Activated B cell treated with CpG ODN at 0.5 μM for 24 hours (primary cell): Measurements from ENCODE around the gene L3MBTL4. TPM values are rescaled to one million over a fixed set of nuclear protein-coding genes. Genes with fewer than 3 reads are reported as not detected.

ENCODE experiments used
- ATAC-seq: fragments of 200-7000 bp; cut with Tn5 transposase; one replicate; pipeline ENCODE4 v1.10.0; 2021; ENCODE audit warnings: low read depth, mild to moderate bottlenecking, moderate library complexity
- CTCF ChIA-PET: fragments of 350-600 bp; sonication (Branson Sonifier 250); formaldehyde crosslinking; loops from one replicate; lab custom pipeline; 2021; ENCODE audit warnings: antibody characterized with exemption; lab: Charles Lee
- POLR2A ChIA-PET: fragments of 350-600 bp; sonication (Branson Sonifier 250); formaldehyde crosslinking; loops from one replicate; lab custom pipeline; 2021; ENCODE audit warnings: antibody characterized with exemption; lab: Charles Lee
- DNase-seq: peaks from one replicate; pipeline ENCODE4 v3.0.0; 2022
- H3K27ac Mint-ChIP-seq: one replicate; pipeline ENCODE4 v1.8.0; 2020; ENCODE audit warnings: mixed read lengths
- H3K27me3 Mint-ChIP-seq: one replicate; pipeline ENCODE4 v1.8.0; 2021; ENCODE audit warnings: mixed read lengths
- H3K36me3 Mint-ChIP-seq: one replicate; pipeline ENCODE4 v1.8.0; 2021; ENCODE audit warnings: low read depth, mixed read lengths
- H3K4me1 Mint-ChIP-seq: one replicate; pipeline ENCODE4 v1.8.0; 2021; ENCODE audit warnings: mixed read lengths
- H3K4me3 Mint-ChIP-seq: one replicate; pipeline ENCODE4 v1.8.0; 2020; ENCODE audit warnings: mild to moderate bottlenecking, mixed read lengths
- H3K9me3 Mint-ChIP-seq: one replicate; pipeline ENCODE4 v1.8.0; 2020; ENCODE audit warnings: mixed read lengths
- intact Hi-C: fragments of 100-400 bp; cut with micrococcal nuclease; formaldehyde crosslinking; loops from one replicate; pipeline ENCODE4 v1.15.1; 2024
- total RNA-seq: library from RNA; stranded (reverse); gene quantifications from 2 replicates; pipeline ENCODE4 v1.2.3, GENCODE V29; 2022
- TF ChIP-seq, protein P1 (sequence below): fragments of 200-600 bp; IDR thresholded peaks from one replicate; pipeline ENCODE4 v1.8.0; 2022; ENCODE audit warnings: antibody characterized with exemption, mild to moderate bottlenecking

L3MBTL4 gene
- total RNA-seq, 1 donor from 2014 or later = 12.3 TPM

DNA sequence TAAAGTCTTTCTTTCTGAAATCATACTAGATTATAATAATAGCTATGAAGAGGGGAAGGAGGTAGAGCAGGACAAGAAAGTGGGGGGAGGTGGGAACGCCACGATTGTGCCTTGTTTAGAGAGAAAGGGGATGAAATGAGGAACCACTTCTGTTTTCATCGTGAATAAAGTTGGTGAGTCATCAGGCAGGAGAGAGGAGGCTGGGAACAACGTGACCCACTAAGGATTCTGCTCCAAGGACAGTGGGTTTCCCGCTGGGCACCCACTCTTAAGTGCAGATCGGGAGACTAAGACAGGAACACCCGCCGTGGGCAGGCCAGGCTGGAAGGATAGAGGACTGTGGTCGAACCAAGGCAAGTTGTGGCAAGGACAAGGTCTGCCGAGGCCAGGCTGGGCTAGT is 158.2 kb downstream of the L3MBTL4 start:
- Mint-ChIP-seq H3K27ac (no peak overlapping the region), H3K4me1 (peaks cover 20% of the 10 kb centered on the region), H3K4me3 (no peak overlapping the region), H3K9me3 (peaks cover 16% of the 10 kb centered on the region), H3K27me3 (no peaks in the 10 kb centered on the region), H3K36me3 (peaks cover 16% of the 10 kb centered on the region)
- ChIA-PET POLR2A (no interaction called here), CTCF (no interaction called here)
- ATAC-seq (no peak), DNase-seq (no peak)
- TF ChIP-seq, protein P1, sequence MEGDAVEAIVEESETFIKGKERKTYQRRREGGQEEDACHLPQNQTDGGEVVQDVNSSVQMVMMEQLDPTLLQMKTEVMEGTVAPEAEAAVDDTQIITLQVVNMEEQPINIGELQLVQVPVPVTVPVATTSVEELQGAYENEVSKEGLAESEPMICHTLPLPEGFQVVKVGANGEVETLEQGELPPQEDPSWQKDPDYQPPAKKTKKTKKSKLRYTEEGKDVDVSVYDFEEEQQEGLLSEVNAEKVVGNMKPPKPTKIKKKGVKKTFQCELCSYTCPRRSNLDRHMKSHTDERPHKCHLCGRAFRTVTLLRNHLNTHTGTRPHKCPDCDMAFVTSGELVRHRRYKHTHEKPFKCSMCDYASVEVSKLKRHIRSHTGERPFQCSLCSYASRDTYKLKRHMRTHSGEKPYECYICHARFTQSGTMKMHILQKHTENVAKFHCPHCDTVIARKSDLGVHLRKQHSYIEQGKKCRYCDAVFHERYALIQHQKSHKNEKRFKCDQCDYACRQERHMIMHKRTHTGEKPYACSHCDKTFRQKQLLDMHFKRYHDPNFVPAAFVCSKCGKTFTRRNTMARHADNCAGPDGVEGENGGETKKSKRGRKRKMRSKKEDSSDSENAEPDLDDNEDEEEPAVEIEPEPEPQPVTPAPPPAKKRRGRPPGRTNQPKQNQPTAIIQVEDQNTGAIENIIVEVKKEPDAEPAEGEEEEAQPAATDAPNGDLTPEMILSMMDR = no peak
- intact Hi-C loops = no loop called here

DNA sequence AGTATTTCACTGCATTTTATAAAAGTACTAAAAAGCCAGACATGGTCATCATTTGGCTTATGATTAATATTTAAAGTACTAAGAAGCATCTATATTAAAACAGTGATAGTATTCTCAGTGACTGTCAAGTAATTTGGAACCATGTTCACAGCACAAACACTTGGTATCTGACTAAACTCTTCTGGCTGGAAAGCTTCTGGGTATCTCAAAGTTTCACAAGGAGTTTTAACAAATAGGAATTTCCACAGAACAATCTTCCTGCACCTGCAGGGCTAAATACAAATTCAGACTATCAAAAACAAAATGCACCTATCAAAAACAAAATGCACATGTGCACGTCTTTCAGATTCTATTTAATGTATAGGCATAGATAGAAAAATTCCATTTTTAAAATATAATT is 158.8 kb downstream of the L3MBTL4 start:
- no peak overlapping the region for H3K27ac Mint-ChIP-seq
- ATAC-seq = no peak
- POLR2A ChIA-PET = no interaction called here
- CTCF ChIA-PET = no interaction called here
- intact Hi-C loops = no loop called here
- peaks cover 13% of the 10 kb centered on the region for H3K36me3 Mint-ChIP-seq
- H3K4me1 Mint-ChIP-seq = peaks cover 21% of the 10 kb centered on the region
- TF ChIP-seq, protein P1 = no peak
- no peak for DNase-seq
- peaks cover 16% of the 10 kb centered on the region for H3K9me3 Mint-ChIP-seq
- H3K4me3 Mint-ChIP-seq = no peak overlapping the region
- no peaks in the 10 kb centered on the region for H3K27me3 Mint-ChIP-seq

DNA sequence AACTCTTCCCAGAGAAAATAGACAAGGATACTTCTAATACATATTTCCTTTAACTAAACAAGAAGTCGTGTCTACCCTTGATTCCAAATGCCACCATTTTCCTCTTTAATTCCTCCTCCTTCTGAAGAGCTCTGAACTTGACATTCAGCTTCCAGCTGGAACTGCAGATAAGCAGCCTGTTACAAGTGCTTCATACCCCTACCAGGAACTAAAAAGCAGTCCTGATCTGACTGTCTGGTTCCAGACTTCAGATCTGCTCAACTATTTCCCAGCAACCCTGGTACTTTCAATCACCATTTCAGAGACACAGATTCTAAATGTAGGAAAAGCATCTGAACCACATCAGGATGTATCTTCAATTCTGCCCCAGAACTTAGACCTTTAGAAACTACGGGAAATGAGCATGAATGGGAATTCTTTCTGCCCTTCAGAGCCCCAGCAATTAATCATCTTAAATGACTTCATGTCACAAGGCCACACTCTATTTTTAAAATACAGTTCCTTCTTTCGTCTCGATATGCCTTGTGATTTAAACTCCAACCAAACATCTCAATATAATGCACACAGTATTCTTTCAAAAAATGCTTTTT is 159.5 kb downstream of the L3MBTL4 start:
- H3K27me3 Mint-ChIP-seq = no peaks in the 10 kb centered on the region
- TF ChIP-seq, protein P1 = no peak
- ChIA-PET CTCF (no interaction called here), POLR2A (no interaction called here)
- H3K4me3 Mint-ChIP-seq = no peak overlapping the region
- H3K27ac Mint-ChIP-seq = no peak overlapping the region
- DNase-seq = no peak
- intact Hi-C loops = no loop called here
- H3K9me3 Mint-ChIP-seq = peaks cover 14% of the 10 kb centered on the region
- peaks cover 25% of the 10 kb centered on the region for H3K4me1 Mint-ChIP-seq
- H3K36me3 Mint-ChIP-seq = peaks cover 9% of the 10 kb centered on the region
- ATAC-seq = no peak

DNA sequence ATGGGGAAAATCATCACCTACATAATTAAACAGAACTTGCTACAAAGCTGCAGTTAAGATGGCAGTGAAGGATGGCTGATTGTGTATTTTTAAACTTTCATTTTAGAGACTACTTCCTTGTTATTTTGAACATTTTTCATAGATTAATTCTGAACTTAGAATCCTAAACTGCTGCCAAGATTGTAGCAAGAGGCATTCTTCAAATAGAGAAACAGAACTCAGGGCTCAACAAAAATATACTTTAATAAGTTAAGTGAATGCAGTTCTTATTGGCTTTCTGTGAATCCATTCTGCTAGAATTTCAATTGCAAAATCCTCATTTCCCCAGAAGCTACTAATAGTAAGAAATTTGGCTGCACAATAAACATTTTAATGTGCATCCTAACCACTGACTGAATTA is 160.3 kb downstream of the L3MBTL4 start:
- no peak overlapping the region for H3K4me3 Mint-ChIP-seq
- H3K9me3 Mint-ChIP-seq = peaks cover 8% of the 10 kb centered on the region
- DNase-seq (no peak), ATAC-seq (no peak)
- TF ChIP-seq, protein P1 = no peak
- peaks cover 27% of the 10 kb centered on the region for H3K4me1 Mint-ChIP-seq
- POLR2A ChIA-PET = no interaction called here
- intact Hi-C loops = no loop called here
- no peak overlapping the region for H3K27ac Mint-ChIP-seq
- H3K27me3 Mint-ChIP-seq = no peaks in the 10 kb centered on the region
- CTCF ChIA-PET = no interaction called here
- peaks cover 5% of the 10 kb centered on the region for H3K36me3 Mint-ChIP-seq

DNA sequence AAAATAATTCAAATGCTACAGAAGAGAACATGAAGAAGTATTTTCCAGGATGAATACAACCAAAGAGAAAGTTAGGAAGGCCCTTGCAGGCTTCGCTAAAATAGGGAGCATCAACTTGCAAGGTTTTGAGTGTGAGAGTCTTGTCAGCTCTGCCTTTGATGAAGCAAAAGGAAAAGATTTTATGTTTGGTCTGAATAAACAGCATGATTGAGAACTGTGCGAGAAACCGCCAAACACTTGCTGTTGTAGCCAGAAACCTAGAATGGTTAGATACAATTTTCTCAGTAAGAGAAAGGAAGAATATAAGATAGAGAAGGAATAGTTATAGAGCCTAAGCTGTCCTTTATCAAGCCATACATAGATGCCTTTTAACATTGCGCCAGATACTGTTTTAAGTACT is 163.6 kb downstream of the L3MBTL4 start:
- no peak for ATAC-seq
- Mint-ChIP-seq H3K36me3 (peaks cover 3% of the 10 kb centered on the region), H3K27ac (no peak overlapping the region), H3K9me3 (peaks cover 3% of the 10 kb centered on the region), H3K4me3 (no peak overlapping the region), H3K4me1 (peaks cover 20% of the 10 kb centered on the region), H3K27me3 (no peaks in the 10 kb centered on the region)
- intact Hi-C loops = no loop called here
- DNase-seq = no peak
- ChIA-PET CTCF (no interaction called here), POLR2A (no interaction called here)
- TF ChIP-seq, protein P1 = no peak
